HT1080 (cell line): ENCODE data around the gene MVP. TPM values are rescaled to one million over a fixed set of nuclear protein-coding genes. Genes with fewer than 3 reads are reported as not detected.

Experiments used
- DNase-seq: peaks from one replicate; pipeline ENCODE4 v3.0.0-alpha.2; 2015; ENCODE audit warnings: low read depth
- total RNA-seq: library from RNA; depleted of rRNA; stranded (reverse); fragments of >200 nt; shearing (Covaris generic); gene quantifications from 2 replicates; pipeline ENCODE4 v1.2.3, GENCODE V29; 2014

MVP gene
- total RNA-seq, 1 experiment from 2014 or later: 96.4 TPM

- DNase-seq: no peak
Observed at GRCh38 chr16:29804455-29805231, 15.6 kb upstream of the MVP start.

- DNase-seq: peak; percentile 97
Observed at GRCh38 chr16:29805232-29806098, 14.8 kb upstream of the MVP start.

GRCh38 chr16:29806099-29806579 is 14.1 kb upstream of the MVP start, which contains the start of gene MAZ:
Gene MAZ, plus strand, starts transcription at chr16:29806529. Its CDS starts 173 bp downstream, at chr16:29806702.
- no peak for DNase-seq

- peak; percentile 75 for DNase-seq
Observed at GRCh38 chr16:29806641-29807425, 13.4 kb upstream of the MVP start.

- DNase-seq: peak; percentile 93
Observed at GRCh38 chr16:29807426-29808218, 12.6 kb upstream of the MVP start.

- no peak for DNase-seq
Observed at GRCh38 chr16:29808219-29808900, 11.9 kb upstream of the MVP start.

GRCh38 chr16:29809031-29809747 is 11.1 kb upstream of the MVP start:
- DNase-seq: no peak

GRCh38 chr16:29809850-29810698 is 10.2 kb upstream of the MVP start:
- peak; percentile 56 for DNase-seq

- no peak for DNase-seq
Observed at GRCh38 chr16:29810699-29811169, 9.5 kb upstream of the MVP start.

- DNase-seq: peak; percentile 94
Observed at GRCh38 chr16:29811170-29811895, 8.9 kb upstream of the MVP start.

- peak; percentile 40 for DNase-seq
Observed at GRCh38 chr16:29811896-29812665, 8.2 kb upstream of the MVP start, which contains the start of gene PRRT2. Gene PRRT2, plus strand, starts transcription at chr16:29812193. Its CDS starts 862 bp downstream, at chr16:29813055.

- DNase-seq: no peak
Observed at GRCh38 chr16:29812754-29813643, 7.3 kb upstream of the MVP start.

GRCh38 chr16:29813644-29814562 is 6.4 kb upstream of the MVP start:
- no peak for DNase-seq

- no peak for DNase-seq
Observed at GRCh38 chr16:29814592-29814991, 5.7 kb upstream of the MVP start.
